SJSA1 (cell line): ENCODE data around the gene FGF3. TPM values are rescaled to one million over a fixed set of nuclear protein-coding genes. Genes with fewer than 3 reads are reported as not detected.
A peak's percentile ranks its signal among the peaks of the same experiment; 100 is the strongest.

Experiments
- DNase-seq, 2 experiments: peaks; one replicate each; pipeline ENCODE4 v3.0.0-alpha.2; 2015 to 2020; ENCODE audit warnings: low spot score in 2 of 2, low read depth in 1 of 2
- H3K27ac ChIP-seq: fragments of 250-450 bp; sonication (Bioruptor Pico); 2 replicates; pipeline ENCODE4 v1.5.1; 2020; ENCODE audit warnings: mild to moderate bottlenecking, moderate library complexity
- H3K27me3 ChIP-seq: fragments of 250-450 bp; sonication (Bioruptor Pico); replicated peaks from 2 replicates; pipeline ENCODE4 v1.5.1; 2020; ENCODE audit warnings: mild to moderate bottlenecking, moderate library complexity
- H3K36me3 ChIP-seq: fragments of 250-450 bp; sonication (Bioruptor Pico); 2 replicates; pipeline ENCODE4 v1.5.1; 2020; ENCODE audit warnings: mild to moderate bottlenecking
- H3K4me1 ChIP-seq: fragments of 250-450 bp; sonication (Bioruptor Pico); replicated peaks from 2 replicates; pipeline ENCODE4 v1.6.1; 2021; ENCODE audit warnings: mild to moderate bottlenecking
- H3K4me3 ChIP-seq: fragments of 250-450 bp; sonication (Bioruptor Pico); 2 replicates; pipeline ENCODE4 v1.5.1; 2020; ENCODE audit warnings: mild to moderate bottlenecking
- H3K9me3 ChIP-seq: fragments of 250-450 bp; sonication (Bioruptor Pico); replicated peaks from 2 replicates; pipeline ENCODE4 v1.5.1; 2020; ENCODE audit warnings: mild to moderate bottlenecking
- total RNA-seq: library from RNA; depleted of rRNA; stranded (reverse); fragments of >200 nt; shearing (Covaris generic); gene quantifications from 2 replicates; pipeline ENCODE4 v1.2.3, GENCODE V29; 2014

FGF3 gene
- total RNA-seq, 1 experiment from 2014 or later: not detected

- Histone ChIP-seq H3K27ac (no peak overlapping the region), H3K4me1 (no peaks in the 10 kb centered on the region), H3K4me3 (no peak overlapping the region), H3K36me3 (no peaks in the 10 kb centered on the region), H3K9me3 (no peaks in the 10 kb centered on the region), H3K27me3 (peaks cover 14% of the 10 kb centered on the region)
- peak; percentile 60 to 81 for DNase-seq
Measured at GRCh38 chr11:69801513-69802335, 17.5 kb downstream of the FGF3 start.

DNA sequence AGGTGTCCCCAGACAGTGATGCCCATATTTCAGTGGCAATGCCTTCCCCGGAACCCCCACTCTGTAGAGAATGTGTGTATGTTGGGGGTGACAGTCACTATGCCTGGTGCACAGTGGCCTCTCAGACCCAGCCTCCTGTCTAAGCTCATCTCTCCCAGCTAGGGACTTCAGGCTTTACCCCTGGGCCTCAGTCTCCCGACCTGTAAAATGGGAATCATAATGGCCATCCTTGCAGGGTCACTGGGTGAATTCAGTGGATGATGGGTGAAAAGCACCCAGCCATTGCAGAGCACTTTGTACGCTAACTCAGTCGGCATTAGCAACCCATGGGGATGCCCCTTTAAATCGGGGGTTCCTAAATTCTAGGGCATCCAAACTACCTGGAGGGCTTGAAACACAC, 18.9 kb downstream of the FGF3 start:
- no peaks in the 10 kb centered on the region for H3K9me3 ChIP-seq
- no peaks in the 10 kb centered on the region for H3K36me3 ChIP-seq
- H3K27me3 ChIP-seq: peaks cover 7% of the 10 kb centered on the region; the same call in 1 of the 2 replicates
- no peak overlapping the region for H3K4me3 ChIP-seq
- no peaks in the 10 kb centered on the region for H3K4me1 ChIP-seq
- H3K27ac ChIP-seq: no peak overlapping the region
- DNase-seq: no peak

DNA sequence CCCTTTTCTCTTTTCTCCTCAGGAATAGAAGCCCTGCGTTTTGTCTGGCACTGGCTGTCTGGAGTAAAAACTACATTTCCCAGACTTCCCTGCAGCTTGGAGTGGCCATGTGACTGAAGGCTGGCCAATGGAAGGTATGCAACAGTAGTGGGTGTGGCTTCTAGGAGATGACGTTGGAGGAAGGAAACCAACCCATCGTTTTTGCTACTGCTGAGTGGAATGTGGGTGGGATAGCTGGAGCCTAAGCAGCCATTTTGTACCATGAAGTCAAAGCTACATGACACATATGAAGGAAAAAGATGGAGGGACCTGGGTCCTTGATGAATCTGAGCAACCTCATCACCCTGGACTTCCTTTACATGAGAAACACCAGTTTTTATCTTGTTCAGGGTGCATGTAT, 19.6 kb downstream of the FGF3 start:
- Histone ChIP-seq H3K9me3 (no peaks in the 10 kb centered on the region), H3K27me3 (peaks cover 7% of the 10 kb centered on the region; the same call in 1 of the 2 replicates), H3K4me3 (no peak overlapping the region), H3K4me1 (no peaks in the 10 kb centered on the region), H3K27ac (no peak overlapping the region), H3K36me3 (no peaks in the 10 kb centered on the region)
- DNase-seq: peak in 1 of 2 experiments; percentile 65

- Histone ChIP-seq H3K27ac (no peak overlapping the region), H3K4me1 (no peaks in the 10 kb centered on the region), H3K9me3 (no peaks in the 10 kb centered on the region), H3K36me3 (no peaks in the 10 kb centered on the region), H3K4me3 (no peak overlapping the region), H3K27me3 (peaks cover 7% of the 10 kb centered on the region; the same call in 1 of the 2 replicates)
- no peak for DNase-seq
Measured at GRCh38 chr11:69799097-69799496, 20.1 kb downstream of the FGF3 start.

DNA sequence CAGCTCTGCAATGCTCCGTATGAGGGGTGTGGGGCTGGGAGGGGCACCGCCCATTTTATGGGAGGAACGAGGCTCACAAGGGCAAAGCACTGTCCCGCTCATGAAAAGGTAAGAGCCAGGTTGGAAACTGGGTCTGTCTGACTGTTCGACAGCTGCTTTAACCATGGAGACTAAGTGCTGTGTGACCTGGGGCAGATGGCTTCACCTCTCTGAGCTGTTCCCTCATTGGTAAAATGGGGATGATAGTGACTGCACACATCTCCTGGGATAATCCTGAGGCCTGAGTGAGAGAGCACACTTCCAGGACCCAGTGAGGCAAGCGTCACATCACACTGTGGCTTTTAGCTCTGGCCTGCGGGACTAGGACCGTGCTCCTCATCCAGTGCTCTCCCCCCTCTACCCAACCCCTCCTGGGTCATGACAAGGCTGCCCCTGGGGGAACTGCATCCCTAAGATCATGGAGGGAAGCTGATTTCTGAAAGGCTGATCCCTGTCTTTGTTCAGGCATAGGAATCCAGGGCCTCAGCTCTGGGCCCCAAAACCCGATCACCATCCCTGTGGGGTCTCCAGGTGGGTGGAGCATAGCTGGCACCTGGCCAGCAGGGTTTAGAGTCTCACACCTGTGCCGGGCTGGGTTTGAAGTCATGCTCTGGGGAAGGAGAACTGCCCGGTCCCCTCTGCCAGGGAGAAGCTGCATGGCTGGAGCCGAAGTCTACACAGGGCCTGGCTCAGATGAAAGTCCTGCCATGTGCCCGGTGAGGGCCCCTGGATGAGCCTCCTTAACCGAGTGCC, 21.3 kb downstream of the FGF3 start:
- Histone ChIP-seq H3K27me3 (no peaks in the 10 kb centered on the region), H3K36me3 (no peaks in the 10 kb centered on the region), H3K4me1 (no peaks in the 10 kb centered on the region), H3K9me3 (no peaks in the 10 kb centered on the region), H3K27ac (no peak overlapping the region), H3K4me3 (no peak overlapping the region)
- DNase-seq: no peak

DNA sequence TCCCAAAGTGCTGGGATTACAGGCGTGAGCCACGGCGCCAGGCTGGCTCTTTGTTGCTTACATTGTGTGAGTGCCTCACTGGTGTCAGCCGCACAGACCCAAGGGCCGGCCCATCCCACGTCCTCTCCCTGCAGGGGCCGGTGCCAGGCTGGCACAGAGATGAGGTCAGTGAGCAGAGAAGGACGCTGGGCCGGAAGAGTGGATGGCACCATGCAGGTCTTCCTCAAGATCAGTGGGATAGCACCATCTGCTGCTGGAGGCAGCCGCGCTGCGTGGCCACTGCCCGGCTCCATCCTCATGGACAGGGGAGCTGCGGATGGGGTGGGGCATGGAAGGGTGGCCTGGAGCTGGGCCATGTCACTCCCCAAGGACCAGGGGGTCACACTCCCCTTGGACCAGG, 22.1 kb downstream of the FGF3 start:
- H3K36me3 ChIP-seq: no peaks in the 10 kb centered on the region
- no peaks in the 10 kb centered on the region for H3K27me3 ChIP-seq
- no peaks in the 10 kb centered on the region for H3K4me1 ChIP-seq
- H3K9me3 ChIP-seq: no peaks in the 10 kb centered on the region
- no peak overlapping the region for H3K27ac ChIP-seq
- no peak overlapping the region for H3K4me3 ChIP-seq
- no peak for DNase-seq

- Histone ChIP-seq H3K36me3 (no peaks in the 10 kb centered on the region), H3K9me3 (no peaks in the 10 kb centered on the region), H3K27me3 (no peaks in the 10 kb centered on the region), H3K27ac (no peak overlapping the region), H3K4me1 (no peaks in the 10 kb centered on the region; the same call in 1 of the 2 replicates), H3K4me3 (no peak overlapping the region)
- DNase-seq: no peak
Measured at GRCh38 chr11:69796063-69796462, 23.2 kb downstream of the FGF3 start.

DNA sequence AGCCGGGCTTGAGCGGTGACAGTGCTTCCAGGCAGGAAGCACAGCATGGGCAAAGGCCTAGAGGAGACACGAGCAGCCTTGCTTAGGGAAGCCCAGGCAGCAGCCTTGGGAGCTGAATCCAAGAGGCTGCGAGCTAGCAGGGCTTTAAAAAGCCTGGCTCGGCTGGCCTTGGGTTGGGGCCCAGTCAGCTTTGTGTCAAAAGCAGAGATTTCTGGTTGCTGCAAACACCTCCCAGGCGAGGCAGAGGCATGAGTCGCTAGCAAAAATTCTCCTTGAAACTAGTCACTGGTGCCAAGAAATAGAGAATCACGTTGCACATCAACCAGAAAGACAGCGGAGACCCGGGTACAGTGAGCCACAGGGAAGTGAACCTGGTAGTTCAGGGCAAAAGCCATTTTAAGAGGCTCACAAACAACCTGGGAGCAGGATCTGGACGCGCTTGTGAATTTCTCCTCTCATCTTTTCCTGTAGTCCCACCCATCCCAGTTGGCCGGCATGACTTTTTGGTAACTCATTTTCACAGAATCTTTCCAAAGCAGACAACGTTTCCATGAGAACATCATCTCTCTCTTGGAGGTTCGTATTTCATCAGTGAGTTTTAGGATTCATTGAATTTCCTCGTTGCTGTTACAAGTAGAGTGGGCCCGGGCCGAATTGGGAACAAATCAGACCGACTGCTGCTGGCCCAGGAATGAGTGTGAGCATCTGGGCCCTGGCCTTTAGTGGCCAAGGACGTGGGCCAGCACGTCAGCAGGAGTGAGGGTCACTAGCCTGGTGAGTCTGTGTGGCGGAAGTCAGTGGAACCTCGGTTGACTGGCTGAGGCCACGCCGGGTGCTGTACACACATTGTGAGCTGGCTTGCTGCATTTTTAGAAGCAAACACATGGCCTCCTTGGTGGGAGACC, 27.7 kb downstream of the FGF3 start:
- no peak overlapping the region for H3K27ac ChIP-seq
- peak in 1 of 2 experiments; percentile 47 for DNase-seq
- H3K36me3 ChIP-seq: no peaks in the 10 kb centered on the region
- peaks cover 18% of the 10 kb centered on the region for H3K27me3 ChIP-seq
- H3K4me3 ChIP-seq: no peak overlapping the region
- no peaks in the 10 kb centered on the region; the same call in 1 of the 2 replicates for H3K4me1 ChIP-seq
- no peaks in the 10 kb centered on the region for H3K9me3 ChIP-seq

DNA sequence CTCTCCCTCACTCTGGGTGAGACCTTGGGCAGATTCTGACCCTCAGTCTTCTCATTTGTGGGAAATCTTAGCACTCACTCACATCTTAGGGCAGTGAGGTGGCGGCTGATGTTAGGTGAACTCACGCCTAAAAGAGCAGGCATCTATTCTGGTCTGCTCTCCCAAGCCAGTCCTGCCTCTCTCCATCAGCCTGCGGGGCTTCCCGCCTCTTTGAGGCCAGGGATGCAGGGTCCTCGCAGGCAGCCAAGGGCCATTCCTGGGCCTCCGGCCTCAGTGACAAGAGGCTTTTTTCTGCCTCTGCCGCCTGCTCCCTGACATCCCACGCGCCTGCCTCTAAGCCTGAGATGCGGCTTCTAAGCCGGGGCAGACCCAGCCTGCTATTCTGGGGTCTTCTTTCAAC, 30.3 kb downstream of the FGF3 start:
- Histone ChIP-seq H3K4me1 (no peaks in the 10 kb centered on the region; the same call in 1 of the 2 replicates), H3K27ac (no peak overlapping the region), H3K27me3 (peaks cover 41% of the 10 kb centered on the region), H3K9me3 (no peaks in the 10 kb centered on the region), H3K36me3 (no peaks in the 10 kb centered on the region), H3K4me3 (no peak overlapping the region)
- DNase-seq: no peak

GRCh38 chr11:69787906-69788305, 31.3 kb downstream of the FGF3 start:
- H3K27ac ChIP-seq: no peak overlapping the region
- no peaks in the 10 kb centered on the region for H3K9me3 ChIP-seq
- no peak overlapping the region for H3K4me3 ChIP-seq
- H3K4me1 ChIP-seq: no peaks in the 10 kb centered on the region; the same call in 1 of the 2 replicates
- no peak for DNase-seq
- peaks cover 42% of the 10 kb centered on the region for H3K27me3 ChIP-seq
- no peaks in the 10 kb centered on the region for H3K36me3 ChIP-seq

DNA sequence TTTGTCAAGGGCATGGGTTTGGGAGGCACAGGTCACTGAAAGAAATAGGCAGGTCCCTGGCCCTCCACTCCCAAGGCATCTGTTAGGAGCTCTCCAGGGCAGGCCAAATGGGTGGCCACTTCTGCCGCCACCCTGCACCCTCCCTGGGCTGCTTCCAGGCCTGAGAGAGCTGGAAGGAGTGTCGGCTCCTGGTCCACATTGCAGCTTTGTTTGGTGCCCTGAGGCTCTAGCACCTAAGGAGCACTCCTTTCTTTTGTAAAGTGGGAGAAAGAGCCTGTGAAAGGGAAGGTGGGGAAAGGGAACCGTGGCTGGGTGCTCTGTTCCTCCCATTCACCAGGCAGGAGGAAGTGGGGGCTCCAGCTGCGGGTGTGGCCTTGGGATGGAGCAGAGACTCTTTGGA, 31.8 kb downstream of the FGF3 start:
- no peak overlapping the region for H3K4me3 ChIP-seq
- DNase-seq: no peak
- H3K36me3 ChIP-seq: no peaks in the 10 kb centered on the region
- H3K9me3 ChIP-seq: no peaks in the 10 kb centered on the region
- peaks cover 47% of the 10 kb centered on the region for H3K27me3 ChIP-seq
- no peaks in the 10 kb centered on the region; the same call in 1 of the 2 replicates for H3K4me1 ChIP-seq
- no peak overlapping the region for H3K27ac ChIP-seq

- H3K27me3 ChIP-seq: peaks cover 83% of the 10 kb centered on the region
- H3K27ac ChIP-seq: no peak overlapping the region
- H3K9me3 ChIP-seq: no peaks in the 10 kb centered on the region
- H3K4me1 ChIP-seq: no peaks in the 10 kb centered on the region
- DNase-seq: no peak
- no peaks in the 10 kb centered on the region for H3K36me3 ChIP-seq
- no peak overlapping the region for H3K4me3 ChIP-seq
Measured at GRCh38 chr11:69781241-69781640, 38.0 kb downstream of the FGF3 start.

GRCh38 chr11:69778373-69778772, 40.8 kb downstream of the FGF3 start:
- no peak for DNase-seq
- peaks cover 6% of the 10 kb centered on the region for H3K9me3 ChIP-seq
- H3K36me3 ChIP-seq: no peaks in the 10 kb centered on the region
- H3K4me3 ChIP-seq: no peak overlapping the region
- no peak overlapping the region for H3K27ac ChIP-seq
- peaks cover 13% of the 10 kb centered on the region for H3K4me1 ChIP-seq
- peaks cover 91% of the 10 kb centered on the region for H3K27me3 ChIP-seq
